ENCODE results near the gene OMD. TPM values are rescaled to one million over a fixed set of nuclear protein-coding genes. Genes with fewer than 3 reads are reported as not detected.

OMD gene, protein sequence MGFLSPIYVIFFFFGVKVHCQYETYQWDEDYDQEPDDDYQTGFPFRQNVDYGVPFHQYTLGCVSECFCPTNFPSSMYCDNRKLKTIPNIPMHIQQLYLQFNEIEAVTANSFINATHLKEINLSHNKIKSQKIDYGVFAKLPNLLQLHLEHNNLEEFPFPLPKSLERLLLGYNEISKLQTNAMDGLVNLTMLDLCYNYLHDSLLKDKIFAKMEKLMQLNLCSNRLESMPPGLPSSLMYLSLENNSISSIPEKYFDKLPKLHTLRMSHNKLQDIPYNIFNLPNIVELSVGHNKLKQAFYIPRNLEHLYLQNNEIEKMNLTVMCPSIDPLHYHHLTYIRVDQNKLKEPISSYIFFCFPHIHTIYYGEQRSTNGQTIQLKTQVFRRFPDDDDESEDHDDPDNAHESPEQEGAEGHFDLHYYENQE
- total RNA-seq (2022) = 0.14 TPM in 1 of 2 replicates, not detected in the other
- percentile 13 among the genes with signal in this experiment for Bru-seq, nascent RNA
- percentile 21 among the genes with signal in this experiment for BruChase-seq, experiment 1, labeled RNA remaining after a 6-hour chase
- percentile 11 among the genes with signal in this experiment for BruChase-seq, experiment 2, labeled RNA remaining after a 2-hour chase
- long read RNA-seq, partial matches to known transcripts = 0 of 3 reads
- long read RNA-seq, other reads (novel, unspliced or antisense) = 3 of 3 reads

GRCh38 chr9:92424340-92424739, at the start of gene OMD:
TSS of gene OMD (minus strand) at chr9:92424471. CDS start at chr9:92417558, 6,913 bp downstream.
- BruUV-seq (replicated peaks) = no TSS peak
- Mint-ChIP-seq H3K27ac (ENCODE audit: unreplicated experiment) (no peak within 1 kb of the TSS), H3K9me3 (ENCODE audit: low read depth, unreplicated experiment) (no peaks in the 10 kb centered on the region), H3K27me3 (ENCODE audit: unreplicated experiment) (no peaks in the 10 kb centered on the region), H3K4me1 (ENCODE audit: low read depth, unreplicated experiment) (peaks cover 30% of the 10 kb centered on the region), H3K4me3 (ENCODE audit: low read depth, unreplicated experiment) (no peak within 1 kb of the TSS), H3K36me3 (ENCODE audit: insufficient read depth, unreplicated experiment) (no peaks in the 10 kb centered on the region)
- CTCF ChIA-PET = no interaction called here
- intact Hi-C loops (cut with micrococcal nuclease; ENCODE audit: unreplicated experiment) = no loop called here
- DNase-seq = no peak
- no peak for TF ChIP-seq CTCF (IDR thresholded peaks at IDR 0.05; ENCODE audit: unreplicated experiment)

DNA sequence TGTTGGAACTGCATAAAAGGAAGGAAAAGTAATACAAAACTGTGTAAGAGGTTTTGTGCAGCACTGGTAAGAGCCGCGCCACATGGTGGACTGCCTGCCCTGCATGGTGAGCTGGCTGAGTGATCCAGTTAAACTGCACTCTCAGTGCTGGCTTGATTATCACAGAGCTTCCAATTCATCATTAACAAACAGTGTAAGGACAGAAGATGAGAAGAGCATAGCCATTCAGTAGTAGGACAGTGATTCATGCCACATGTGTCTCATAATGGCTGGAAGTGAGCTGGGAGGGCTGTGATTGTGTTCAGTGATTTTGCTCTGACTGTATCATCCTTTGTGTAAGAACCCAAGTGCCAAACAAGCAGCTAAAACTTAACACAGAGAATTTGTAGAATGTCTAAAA, 43.9 kb upstream of the OMD start:
- Mint-ChIP-seq H3K36me3 (ENCODE audit: insufficient read depth, unreplicated experiment) (no peaks in the 10 kb centered on the region), H3K4me3 (ENCODE audit: low read depth, unreplicated experiment) (no peak overlapping the region), H3K4me1 (ENCODE audit: low read depth, unreplicated experiment) (no peaks in the 10 kb centered on the region), H3K27me3 (ENCODE audit: unreplicated experiment) (no peaks in the 10 kb centered on the region), H3K27ac (ENCODE audit: unreplicated experiment) (no peak overlapping the region), H3K9me3 (ENCODE audit: low read depth, unreplicated experiment) (no peaks in the 10 kb centered on the region)
- CTCF ChIA-PET = no interaction called here
- intact Hi-C loops (cut with micrococcal nuclease; ENCODE audit: unreplicated experiment) = no loop called here
- DNase-seq = no peak
- TF ChIP-seq CTCF (IDR thresholded peaks at IDR 0.05; ENCODE audit: unreplicated experiment) = no peak
- BruUV-seq (replicated peaks) = no TSS peak

GRCh38 chr9:92467511-92467910, 43.2 kb upstream of the OMD start:
- BruUV-seq (replicated peaks) = no TSS peak
- no peak for DNase-seq

GRCh38 chr9:92467041-92467440, 42.8 kb upstream of the OMD start:
- H3K9me3 Mint-ChIP-seq (ENCODE audit: low read depth, unreplicated experiment) = no peaks in the 10 kb centered on the region
- BruUV-seq (replicated peaks) = no TSS peak
- no peaks in the 10 kb centered on the region for H3K4me1 Mint-ChIP-seq (ENCODE audit: low read depth, unreplicated experiment)
- H3K4me3 Mint-ChIP-seq (ENCODE audit: low read depth, unreplicated experiment) = no peak overlapping the region
- no peak overlapping the region for H3K27ac Mint-ChIP-seq (ENCODE audit: unreplicated experiment)
- no peaks in the 10 kb centered on the region for H3K36me3 Mint-ChIP-seq (ENCODE audit: insufficient read depth, unreplicated experiment)
- intact Hi-C loops (cut with micrococcal nuclease; ENCODE audit: unreplicated experiment) = no loop called here
- no peak for DNase-seq
- H3K27me3 Mint-ChIP-seq (ENCODE audit: unreplicated experiment) = no peaks in the 10 kb centered on the region
- CTCF ChIA-PET = no interaction called here
- no peak for TF ChIP-seq CTCF (IDR thresholded peaks at IDR 0.05; ENCODE audit: unreplicated experiment)

More at GRCh38 chr9:92467511-92467910, 43.2 kb upstream of the OMD start:
- H3K27me3 Mint-ChIP-seq (ENCODE audit: unreplicated experiment) = no peaks in the 10 kb centered on the region
- intact Hi-C loops (cut with micrococcal nuclease; ENCODE audit: unreplicated experiment) = no loop called here
- no peak for TF ChIP-seq CTCF (IDR thresholded peaks at IDR 0.05; ENCODE audit: unreplicated experiment)
- no peak overlapping the region for H3K27ac Mint-ChIP-seq (ENCODE audit: unreplicated experiment)
- no peak overlapping the region for H3K4me3 Mint-ChIP-seq (ENCODE audit: low read depth, unreplicated experiment)
- CTCF ChIA-PET = no interaction called here
- no peaks in the 10 kb centered on the region for H3K36me3 Mint-ChIP-seq (ENCODE audit: insufficient read depth, unreplicated experiment)
- no peaks in the 10 kb centered on the region for H3K9me3 Mint-ChIP-seq (ENCODE audit: low read depth, unreplicated experiment)
- no peaks in the 10 kb centered on the region for H3K4me1 Mint-ChIP-seq (ENCODE audit: low read depth, unreplicated experiment)

Data from Calu3 (cell line).